Breast epithelium (tissue), 4 donors: Measurements from ENCODE around the gene C1orf185. TPM values are rescaled to one million over a fixed set of nuclear protein-coding genes. Genes with fewer than 3 reads are reported as not detected.
"Not testable (repeated sequence)": the region's sequence is repeated elsewhere in the genome, so short reads cannot be mapped to it uniquely, and the experiment has no call there.

Experiments used
- DNase-seq, 2 donors: peaks; one replicate each; pipeline ENCODE4 v3.0.0-alpha.2; 2019; ENCODE audit warnings: low spot score in 2 of 2
- H3K27ac ChIP-seq, 2 donors: fragments of 200-600 bp; sonication (generic) in 1 of 2; one replicate each; pipeline ENCODE4 v1.5.1; 2016 to 2019; ENCODE audit warnings: mild to moderate bottlenecking in 1 of 2
- H3K27me3 ChIP-seq, 2 donors: fragments of 200-600 bp; sonication (generic) in 1 of 2; one replicate each; pipeline versions ENCODE4 v1.5.1 to v1.6.0; 2017 to 2019; ENCODE audit warnings: control low read depth in 1 of 2, mild to moderate bottlenecking in 1 of 2
- H3K36me3 ChIP-seq: fragments of 200-600 bp; one replicate; pipeline ENCODE4 v1.5.1; 2019
- H3K4me1 ChIP-seq, 2 donors: fragments of 200-600 bp; sonication (generic); one replicate each; pipeline ENCODE4 v1.5.1; 2016 to 2019; ENCODE audit warnings: control low read depth in 1 of 2
- H3K4me3 ChIP-seq, 3 donors: fragments of 200-600 bp; sonication (generic); 1 replicate in 2 of 3; 2 replicates in 1 of 3; pipeline ENCODE4 v1.5.1; 2016 to 2019; ENCODE audit warnings: mild to moderate bottlenecking in 3 of 3, moderate library complexity in 2 of 3
- H3K9me3 ChIP-seq, 2 donors: fragments of 200-600 bp; sonication (generic) in 1 of 2; one replicate each; pipeline ENCODE4 v1.5.1; 2016 to 2019; ENCODE audit warnings: control low read depth in 1 of 2
- POLR2A ChIP-seq: fragments of 450-650 bp; IDR thresholded peaks from one replicate; pipeline ENCODE4 v1.6.1; 2016; ENCODE audit warnings: antibody characterized with exemption, mild to moderate bottlenecking, moderate library complexity
- POLR2AphosphoS5 ChIP-seq, 3 donors: sonication (generic); formaldehyde crosslinking; IDR thresholded peaks; one replicate each; pipeline ENCODE4 v1.6.1; 2017; ENCODE audit warnings: antibody characterized with exemption in 3 of 3
- intact Hi-C: fragments of 100-400 bp; cut with DNase I; formaldehyde crosslinking; loops from one replicate; pipeline ENCODE4 v1.15.1; 2023; ENCODE audit warnings: low total_unique reads
- total RNA-seq, 3 donors: library from RNA; depleted of rRNA; stranded (reverse); fragments of >200 nt; gene quantifications; one replicate each; pipeline ENCODE4 v1.1.0, GENCODE V29; 2016
- TF ChIP-seq, protein P1 (sequence below), 3 donors: fragments of 450-650 bp; IDR thresholded peaks; one replicate each; pipeline ENCODE4 v1.5.1; 2016 to 2017; ENCODE audit warnings: antibody characterized with exemption in 3 of 3, mild to moderate bottlenecking in 3 of 3, moderate library complexity in 3 of 3

C1orf185 gene
- total RNA-seq, 3 donors from 2014 or later = not detected

DNA sequence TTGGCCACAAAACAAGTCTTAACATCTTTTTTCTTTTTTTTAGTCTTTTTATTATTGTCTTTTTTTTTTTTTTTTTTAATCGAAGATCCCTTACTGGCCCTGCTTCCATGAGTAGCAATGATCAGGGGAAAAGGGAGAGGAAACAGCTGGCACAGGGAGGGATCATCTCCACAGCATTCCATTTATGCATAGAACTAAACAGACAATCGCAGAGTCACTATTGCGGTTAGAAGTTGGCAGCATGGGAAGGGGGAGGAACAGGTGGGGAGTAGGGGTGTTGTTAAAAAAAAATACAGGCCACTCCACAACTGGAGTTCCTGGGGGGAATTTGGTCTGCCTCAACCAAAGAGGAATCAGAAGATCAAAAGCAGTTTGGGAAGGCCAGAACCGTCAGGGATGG lies 55.4 kb downstream of the C1orf185 start:
- TF ChIP-seq POLR2A (no peak), POLR2AphosphoS5 (IDR thresholded peaks at IDR 0.05) (no peak)
- TF ChIP-seq, protein P1, sequence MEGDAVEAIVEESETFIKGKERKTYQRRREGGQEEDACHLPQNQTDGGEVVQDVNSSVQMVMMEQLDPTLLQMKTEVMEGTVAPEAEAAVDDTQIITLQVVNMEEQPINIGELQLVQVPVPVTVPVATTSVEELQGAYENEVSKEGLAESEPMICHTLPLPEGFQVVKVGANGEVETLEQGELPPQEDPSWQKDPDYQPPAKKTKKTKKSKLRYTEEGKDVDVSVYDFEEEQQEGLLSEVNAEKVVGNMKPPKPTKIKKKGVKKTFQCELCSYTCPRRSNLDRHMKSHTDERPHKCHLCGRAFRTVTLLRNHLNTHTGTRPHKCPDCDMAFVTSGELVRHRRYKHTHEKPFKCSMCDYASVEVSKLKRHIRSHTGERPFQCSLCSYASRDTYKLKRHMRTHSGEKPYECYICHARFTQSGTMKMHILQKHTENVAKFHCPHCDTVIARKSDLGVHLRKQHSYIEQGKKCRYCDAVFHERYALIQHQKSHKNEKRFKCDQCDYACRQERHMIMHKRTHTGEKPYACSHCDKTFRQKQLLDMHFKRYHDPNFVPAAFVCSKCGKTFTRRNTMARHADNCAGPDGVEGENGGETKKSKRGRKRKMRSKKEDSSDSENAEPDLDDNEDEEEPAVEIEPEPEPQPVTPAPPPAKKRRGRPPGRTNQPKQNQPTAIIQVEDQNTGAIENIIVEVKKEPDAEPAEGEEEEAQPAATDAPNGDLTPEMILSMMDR (IDR thresholded peaks at IDR 0.05) = no peak
- no peak overlapping the region for H3K4me3 ChIP-seq
- intact Hi-C loops = no loop called here

DNA sequence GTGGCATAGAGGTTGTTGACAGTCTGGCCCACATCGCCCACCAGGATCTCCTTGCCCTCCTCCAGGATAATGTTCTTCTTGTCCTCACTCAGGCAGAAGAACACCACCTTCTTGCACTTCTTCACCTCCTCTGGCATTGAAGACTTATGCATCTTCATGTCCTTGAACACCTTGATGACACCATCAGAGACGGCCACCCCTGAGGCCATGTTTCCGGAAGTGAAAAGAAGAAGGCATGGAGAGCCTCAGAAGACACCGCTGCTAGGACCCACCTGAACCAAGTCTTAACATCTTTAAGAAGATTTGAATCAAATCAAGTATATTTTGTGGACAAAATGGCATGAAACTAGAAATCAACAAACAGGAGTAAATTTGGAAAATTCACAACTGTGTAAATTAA lies 56.2 kb downstream of the C1orf185 start:
- no peak overlapping the region for H3K27ac ChIP-seq
- intact Hi-C loops = no loop called here
- no peaks in the 10 kb centered on the region for H3K4me1 ChIP-seq
- H3K36me3 ChIP-seq = no peaks in the 10 kb centered on the region
- TF ChIP-seq, protein P1 (IDR thresholded peaks at IDR 0.05) = no peak
- TF ChIP-seq POLR2AphosphoS5 (IDR thresholded peaks at IDR 0.05) = no peak
- no peaks in the 10 kb centered on the region for H3K27me3 ChIP-seq
- H3K9me3 ChIP-seq = peaks cover 5 to 21% of the 10 kb centered on the region in 2 donors
- no peak overlapping the region for H3K4me3 ChIP-seq
- no peak for DNase-seq

More for the DNA sequence above, 55.4 kb downstream of the C1orf185 start:
- peaks cover 5 to 21% of the 10 kb centered on the region in 2 donors for H3K9me3 ChIP-seq
- no peaks in the 10 kb centered on the region for H3K4me1 ChIP-seq
- no peaks in the 10 kb centered on the region for H3K36me3 ChIP-seq
- H3K27me3 ChIP-seq = no peaks in the 10 kb centered on the region
- no peak overlapping the region for H3K27ac ChIP-seq
- no peak for DNase-seq

DNA sequence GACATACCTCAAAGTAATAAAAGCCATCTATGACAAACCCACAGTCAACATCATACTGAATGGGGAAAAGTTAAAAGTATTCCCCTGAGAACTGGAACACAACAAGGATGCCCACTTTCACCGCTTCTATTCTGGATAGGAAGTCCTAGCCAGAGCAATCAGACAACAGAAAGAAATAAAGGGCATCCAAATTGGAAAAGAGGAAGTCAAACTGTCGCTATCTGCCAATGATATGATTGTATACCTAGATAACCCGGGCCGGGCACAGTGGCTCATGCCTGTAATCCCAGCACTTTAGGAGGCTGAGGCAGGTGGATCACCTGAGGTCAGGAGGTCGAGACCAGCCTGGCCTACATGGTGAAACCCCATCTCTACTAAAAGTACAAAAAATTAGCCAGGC lies 60.5 kb downstream of the C1orf185 start:
- intact Hi-C loops, H3K4me3 ChIP-seq, H3K9me3 ChIP-seq, H3K27me3 ChIP-seq, DNase-seq, H3K4me1 ChIP-seq, H3K27ac ChIP-seq, H3K36me3 ChIP-seq: not testable (repeated sequence)

DNA sequence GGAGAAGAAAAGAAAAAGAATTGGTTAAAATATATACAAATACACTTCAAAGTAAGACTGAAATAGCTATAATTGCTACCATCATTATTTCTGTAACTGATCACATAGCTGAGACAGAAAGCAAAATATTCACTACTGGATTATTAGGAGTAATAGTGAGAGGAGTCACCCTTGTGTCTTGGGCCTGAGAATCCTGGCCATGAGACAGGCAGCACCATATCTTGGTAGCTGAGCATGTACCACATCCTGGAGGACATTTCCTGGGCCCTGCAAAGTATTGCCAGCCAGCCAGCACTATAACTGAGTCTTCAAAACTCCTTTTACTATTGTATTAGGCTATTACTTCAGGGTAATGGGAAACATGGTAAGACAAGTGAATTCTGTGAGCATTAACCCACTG lies 63.5 kb downstream of the C1orf185 start:
- no peak for DNase-seq
- H3K4me3 ChIP-seq = no peak overlapping the region
- H3K36me3 ChIP-seq = no peaks in the 10 kb centered on the region
- no peaks in the 10 kb centered on the region for H3K9me3 ChIP-seq
- H3K27me3 ChIP-seq = no peaks in the 10 kb centered on the region
- intact Hi-C loops = no loop called here
- TF ChIP-seq, protein P1 (IDR thresholded peaks at IDR 0.05) = no peak
- no peak for TF ChIP-seq POLR2A
- no peaks in the 10 kb centered on the region for H3K4me1 ChIP-seq
- H3K27ac ChIP-seq = no peak overlapping the region

DNA sequence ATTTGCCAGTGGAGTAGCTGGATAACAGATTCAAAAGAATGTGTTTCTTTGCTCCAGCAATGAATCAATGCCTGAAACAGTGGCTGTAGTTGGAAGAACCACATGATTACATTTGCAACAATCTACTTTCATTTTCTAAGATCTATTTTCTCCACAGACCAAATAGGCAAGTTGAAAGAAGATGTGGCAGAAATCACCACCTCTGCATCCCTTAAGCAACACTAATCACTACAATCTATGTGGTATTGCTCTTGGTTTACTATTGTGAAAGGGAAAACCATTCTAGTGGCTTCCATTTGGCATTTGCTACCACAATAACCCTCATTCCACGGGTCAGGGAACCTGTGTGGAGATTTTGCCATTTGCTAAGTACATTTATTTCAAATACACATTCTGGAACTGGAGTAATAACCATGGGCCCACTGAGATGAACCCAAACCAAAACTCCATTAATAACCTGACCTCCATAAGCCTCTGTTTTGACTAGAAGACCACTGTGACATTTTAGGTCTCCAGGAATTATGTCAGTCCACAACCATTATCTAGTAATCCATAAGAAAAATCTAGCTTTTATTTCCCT lies 66.3 kb downstream of the C1orf185 start:
- TF ChIP-seq POLR2AphosphoS5 (IDR thresholded peaks at IDR 0.05) = no peak
- no peak for TF ChIP-seq POLR2A
- TF ChIP-seq, protein P1 (IDR thresholded peaks at IDR 0.05) = no peak
- H3K4me3 ChIP-seq = no peak overlapping the region
- H3K9me3 ChIP-seq = no peaks in the 10 kb centered on the region
- no peaks in the 10 kb centered on the region for H3K27me3 ChIP-seq
- no peak overlapping the region for H3K27ac ChIP-seq
- DNase-seq = no peak
- no peaks in the 10 kb centered on the region for H3K36me3 ChIP-seq
- H3K4me1 ChIP-seq = no peaks in the 10 kb centered on the region
- intact Hi-C loops = no loop called here

DNA sequence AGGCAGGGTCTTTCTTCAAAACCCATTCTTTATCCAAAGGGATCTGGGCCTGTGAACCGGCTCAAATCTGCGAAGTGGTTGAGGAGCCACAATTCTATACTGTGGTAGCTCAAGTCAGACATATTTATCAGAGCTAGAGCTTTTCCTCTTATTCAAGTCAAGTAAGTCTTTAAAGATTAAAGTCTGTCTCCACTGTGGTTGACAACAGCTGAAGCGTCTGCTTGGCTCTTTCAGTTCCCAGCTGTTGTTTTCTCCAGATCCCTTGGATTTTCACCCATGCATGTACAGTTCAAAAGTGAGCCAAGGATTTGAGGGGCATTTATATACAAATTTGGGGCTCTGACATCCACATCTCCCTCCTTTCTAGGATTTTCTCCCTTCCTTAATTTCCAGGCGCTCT lies 66.9 kb downstream of the C1orf185 start:
- intact Hi-C loops = no loop called here
- no peaks in the 10 kb centered on the region for H3K9me3 ChIP-seq
- no peaks in the 10 kb centered on the region for H3K4me1 ChIP-seq
- TF ChIP-seq, protein P1 (IDR thresholded peaks at IDR 0.05) = no peak
- no peak for TF ChIP-seq POLR2AphosphoS5 (IDR thresholded peaks at IDR 0.05)
- no peak for TF ChIP-seq POLR2A
- H3K36me3 ChIP-seq = no peaks in the 10 kb centered on the region
- no peaks in the 10 kb centered on the region for H3K27me3 ChIP-seq
- no peak overlapping the region for H3K4me3 ChIP-seq
- no peak for DNase-seq
- no peak overlapping the region for H3K27ac ChIP-seq
